ENCODE results near the gene GALNT6. TPM values are rescaled to one million over a fixed set of nuclear protein-coding genes. Genes with fewer than 3 reads are reported as not detected.

Gene GALNT6
- total RNA-seq, 1 experiment from 2014 or later = 101 TPM

DNA sequence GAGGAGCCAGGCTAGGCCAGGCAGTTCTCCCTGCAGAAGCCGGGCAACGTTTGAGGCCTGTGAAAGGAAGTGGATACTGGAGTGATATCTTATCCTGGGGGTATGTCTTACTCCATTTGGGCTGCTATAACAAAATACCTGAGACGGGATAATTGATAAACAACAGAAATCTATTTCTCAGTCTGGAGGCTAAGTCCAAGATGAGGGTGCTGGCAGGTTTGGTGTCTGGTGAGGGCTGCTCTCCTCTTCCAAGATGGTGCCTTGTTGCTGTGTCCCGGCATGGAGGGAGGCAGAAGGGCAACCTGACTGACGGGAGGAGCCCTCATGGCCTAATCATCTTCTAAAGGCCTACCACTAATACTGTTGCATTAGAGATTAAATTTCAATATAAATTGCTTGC is 15.7 kb upstream of the GALNT6 start:
- no peaks in the 10 kb centered on the region for H3K9me3 ChIP-seq (ENCODE audit: low read length)
- H3K79me2 ChIP-seq (ENCODE audit: low read length) = no peaks in the 10 kb centered on the region
- H3K9me2 ChIP-seq (replicated peaks; ENCODE audit: low read length) = no peaks in the 10 kb centered on the region
- POLR2A ChIA-PET (ENCODE audit: unreplicated experiment) = no interaction called here
- BruUV-seq (replicated peaks) = no TSS peak
- CTCF ChIA-PET = no interaction called here
- no peak overlapping the region for H3K27ac ChIP-seq (ENCODE audit: low read length)
- no peak overlapping the region for H3K9ac ChIP-seq (ENCODE audit: low read length)
- ATAC-seq = no peak
- no peaks in the 10 kb centered on the region for H3F3A ChIP-seq (ENCODE audit: low read length, unreplicated experiment)
- intact Hi-C loops (cut with micrococcal nuclease) = no loop called here
- no peak overlapping the region for H2AFZ ChIP-seq (ENCODE audit: low read length)
- H3K4me3 ChIP-seq (ENCODE audit: low read length) = no peak overlapping the region
- no peaks in the 10 kb centered on the region for H3K4me1 ChIP-seq (ENCODE audit: insufficient read depth, low read length)
- no peaks in the 10 kb centered on the region for H3K36me3 ChIP-seq (ENCODE audit: low read depth, low read length)
- H3K27me3 ChIP-seq (ENCODE audit: low read length) = no peaks in the 10 kb centered on the region
- no peak for DNase-seq
- no peak overlapping the region for H3K4me2 ChIP-seq (ENCODE audit: low read length)
- TF ChIP-seq, protein P1, sequence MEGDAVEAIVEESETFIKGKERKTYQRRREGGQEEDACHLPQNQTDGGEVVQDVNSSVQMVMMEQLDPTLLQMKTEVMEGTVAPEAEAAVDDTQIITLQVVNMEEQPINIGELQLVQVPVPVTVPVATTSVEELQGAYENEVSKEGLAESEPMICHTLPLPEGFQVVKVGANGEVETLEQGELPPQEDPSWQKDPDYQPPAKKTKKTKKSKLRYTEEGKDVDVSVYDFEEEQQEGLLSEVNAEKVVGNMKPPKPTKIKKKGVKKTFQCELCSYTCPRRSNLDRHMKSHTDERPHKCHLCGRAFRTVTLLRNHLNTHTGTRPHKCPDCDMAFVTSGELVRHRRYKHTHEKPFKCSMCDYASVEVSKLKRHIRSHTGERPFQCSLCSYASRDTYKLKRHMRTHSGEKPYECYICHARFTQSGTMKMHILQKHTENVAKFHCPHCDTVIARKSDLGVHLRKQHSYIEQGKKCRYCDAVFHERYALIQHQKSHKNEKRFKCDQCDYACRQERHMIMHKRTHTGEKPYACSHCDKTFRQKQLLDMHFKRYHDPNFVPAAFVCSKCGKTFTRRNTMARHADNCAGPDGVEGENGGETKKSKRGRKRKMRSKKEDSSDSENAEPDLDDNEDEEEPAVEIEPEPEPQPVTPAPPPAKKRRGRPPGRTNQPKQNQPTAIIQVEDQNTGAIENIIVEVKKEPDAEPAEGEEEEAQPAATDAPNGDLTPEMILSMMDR (conservative IDR thresholded peaks at IDR 0.05; ENCODE audit: low read depth, low read length) = no peak
- TF ChIP-seq EZH2phosphoT487 (IDR thresholded peaks at IDR 0.05; ENCODE audit: borderline replicate concordance, low read length) (no peak), EZH2 (IDR thresholded peaks at IDR 0.05; ENCODE audit: low read length, unreplicated experiment) (no peak)
- no peaks in the 10 kb centered on the region for H4K20me1 ChIP-seq (ENCODE audit: low read length)

DNA sequence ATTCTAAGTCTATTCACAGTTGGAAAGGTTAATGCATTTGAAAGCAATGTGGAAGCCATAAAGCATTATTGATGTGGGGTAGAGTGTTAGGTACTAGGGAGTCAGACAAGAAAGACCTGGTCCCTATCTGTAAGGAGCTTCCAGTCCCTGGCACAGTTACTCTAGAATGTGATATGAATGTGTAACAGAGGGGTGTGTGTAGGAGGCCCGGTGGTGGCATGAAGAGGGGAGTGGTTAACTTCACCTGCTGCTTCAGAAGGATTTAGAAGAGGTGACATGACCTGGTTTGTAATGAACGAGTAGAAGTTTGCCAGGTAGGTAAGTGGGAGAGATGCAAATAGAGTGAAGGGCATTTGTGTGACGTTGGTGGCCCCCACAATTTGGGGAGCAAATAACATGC is 15.1 kb upstream of the GALNT6 start:
- Histone ChIP-seq H3K9me2 (replicated peaks; ENCODE audit: low read length) (no peaks in the 10 kb centered on the region), H3K27me3 (ENCODE audit: low read length) (no peaks in the 10 kb centered on the region), H3K36me3 (ENCODE audit: low read depth, low read length) (no peaks in the 10 kb centered on the region), H2AFZ (ENCODE audit: low read length) (no peak overlapping the region), H3K4me1 (ENCODE audit: insufficient read depth, low read length) (no peaks in the 10 kb centered on the region), H4K20me1 (ENCODE audit: low read length) (no peaks in the 10 kb centered on the region), H3K4me3 (ENCODE audit: low read length) (no peak overlapping the region), H3F3A (ENCODE audit: low read length, unreplicated experiment) (no peaks in the 10 kb centered on the region), H3K9ac (ENCODE audit: low read length) (no peak overlapping the region), H3K4me2 (ENCODE audit: low read length) (no peak overlapping the region), H3K27ac (ENCODE audit: low read length) (no peak overlapping the region), H3K9me3 (ENCODE audit: low read length) (no peaks in the 10 kb centered on the region), H3K79me2 (ENCODE audit: low read length) (no peaks in the 10 kb centered on the region)
- no TSS peak for BruUV-seq (replicated peaks)
- TF ChIP-seq EZH2 (IDR thresholded peaks at IDR 0.05; ENCODE audit: low read length, unreplicated experiment) (no peak), EZH2phosphoT487 (IDR thresholded peaks at IDR 0.05; ENCODE audit: borderline replicate concordance, low read length) (no peak)
- TF ChIP-seq, protein P1 (conservative IDR thresholded peaks at IDR 0.05; ENCODE audit: low read depth, low read length) = no peak
- intact Hi-C loops (cut with micrococcal nuclease) = no loop called here
- CTCF ChIA-PET = no interaction called here
- POLR2A ChIA-PET (ENCODE audit: unreplicated experiment) = no interaction called here
- ATAC-seq (no peak), DNase-seq (no peak)

DNA sequence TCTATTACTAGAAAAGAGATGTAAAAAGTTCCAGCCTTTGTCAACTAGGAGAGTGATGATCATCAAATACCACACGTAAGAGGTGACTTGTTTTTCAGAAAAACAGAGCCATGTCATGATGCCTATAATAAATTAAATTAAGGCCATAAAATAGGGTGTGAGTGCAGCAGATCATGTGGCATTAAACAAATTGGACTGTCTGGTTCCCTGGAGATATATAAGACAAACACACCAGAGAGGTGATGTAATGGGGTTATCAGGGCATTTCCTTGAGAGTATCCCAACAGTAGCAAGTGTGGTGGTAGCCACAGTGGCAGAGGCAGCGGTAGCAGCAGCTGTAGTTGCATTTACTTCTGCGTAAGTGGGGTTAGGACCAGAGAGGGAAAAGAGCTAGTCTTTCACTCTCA is 14.6 kb upstream of the GALNT6 start:
- Histone ChIP-seq H3K36me3 (ENCODE audit: low read depth, low read length) (no peaks in the 10 kb centered on the region), H4K20me1 (ENCODE audit: low read length) (no peaks in the 10 kb centered on the region), H3K27ac (ENCODE audit: low read length) (no peak overlapping the region), H3K9me3 (ENCODE audit: low read length) (no peaks in the 10 kb centered on the region), H3K9me2 (replicated peaks; ENCODE audit: low read length) (no peaks in the 10 kb centered on the region), H3K79me2 (ENCODE audit: low read length) (no peaks in the 10 kb centered on the region), H3K4me1 (ENCODE audit: insufficient read depth, low read length) (no peaks in the 10 kb centered on the region), H3K9ac (ENCODE audit: low read length) (no peak overlapping the region), H3K4me3 (ENCODE audit: low read length) (no peak overlapping the region), H3F3A (ENCODE audit: low read length, unreplicated experiment) (no peaks in the 10 kb centered on the region), H3K27me3 (ENCODE audit: low read length) (no peaks in the 10 kb centered on the region), H3K4me2 (ENCODE audit: low read length) (no peak overlapping the region), H2AFZ (ENCODE audit: low read length) (no peak overlapping the region)
- ATAC-seq (no peak), DNase-seq (no peak)
- TF ChIP-seq EZH2phosphoT487 (IDR thresholded peaks at IDR 0.05; ENCODE audit: borderline replicate concordance, low read length) = no peak
- TF ChIP-seq, protein P1 (conservative IDR thresholded peaks at IDR 0.05; ENCODE audit: low read depth, low read length) = no peak
- TF ChIP-seq EZH2 (IDR thresholded peaks at IDR 0.05; ENCODE audit: low read length, unreplicated experiment) = no peak
- POLR2A ChIA-PET (ENCODE audit: unreplicated experiment) = no interaction called here
- CTCF ChIA-PET = no interaction called here
- no TSS peak for BruUV-seq (replicated peaks)
- intact Hi-C loops (cut with micrococcal nuclease) = no loop called here

Measured in PC-3 (cell line).